CD4-positive, alpha-beta memory T cell (primary cell): ENCODE results near the gene CPNE1. TPM values are rescaled to one million over a fixed set of nuclear protein-coding genes. Genes with fewer than 3 reads are reported as not detected.
"Not testable (repeated sequence)": the region's sequence is repeated elsewhere in the genome, so short reads cannot be mapped to it uniquely, and the experiment has no call there.

Source experiments
- CTCF ChIA-PET: fragments of 350-600 bp; sonication (Branson Sonifier 250); formaldehyde crosslinking; loops from one replicate; lab custom pipeline; 2021; ENCODE audit warnings: inconsistent platforms; ENCODE audit not compliant: partially characterized antibody; lab: Charles Lee
- POLR2A ChIA-PET: fragments of 350-600 bp; sonication (Branson Sonifier 250); formaldehyde crosslinking; loops from one replicate; lab custom pipeline; 2021; ENCODE audit not compliant: partially characterized antibody; lab: Charles Lee
- DNase-seq, 5 donors: peaks; one replicate each; pipeline versions ENCODE4 v3.0.0 to v3.0.0-alpha.2; 2020 to 2022; ENCODE audit warnings: mixed read lengths in 1 of 5
- H3K27ac ChIP-seq: one replicate; pipeline ENCODE4 v1.7.0; 2013; ENCODE audit warnings: low read depth, low read length
- H3K27me3 ChIP-seq: 2 replicates; pipeline ENCODE4 v1.7.0; 2013; ENCODE audit warnings: mild to moderate bottlenecking, low read length, moderate library complexity; ENCODE audit not compliant: insufficient read depth
- H3K36me3 ChIP-seq: 2 replicates; pipeline ENCODE4 v1.7.0; 2013; ENCODE audit warnings: mild to moderate bottlenecking, low read length, moderate library complexity; ENCODE audit not compliant: insufficient read depth
- H3K4me1 ChIP-seq: 2 replicates; pipeline ENCODE4 v1.7.0; 2013; ENCODE audit warnings: mild to moderate bottlenecking, low read length, moderate library complexity; ENCODE audit not compliant: insufficient read depth
- H3K4me3 ChIP-seq, 2 donors: one replicate each; pipeline ENCODE4 v1.7.0; 2013; ENCODE audit warnings: low read length in 2 of 2, mild to moderate bottlenecking in 1 of 2
- H3K9me3 ChIP-seq, 2 donors: one replicate each; pipeline ENCODE4 v1.7.0; 2013; ENCODE audit warnings: low read length in 2 of 2, control low read depth in 1 of 2; ENCODE audit not compliant: control insufficient read depth in 1 of 2
- H3K27ac Mint-ChIP-seq, 7 donors: one replicate each; pipeline ENCODE4 v1.8.0; 2020 to 2021; ENCODE audit warnings: mixed read lengths in 7 of 7, mild to moderate bottlenecking in 6 of 7, inconsistent platforms in 3 of 7, moderate library complexity in 3 of 7
- H3K27me3 Mint-ChIP-seq, 2 donors: one replicate each; pipeline ENCODE4 v1.8.0; 2020 to 2021; ENCODE audit warnings: mixed read lengths in 2 of 2
- H3K36me3 Mint-ChIP-seq, 2 donors: one replicate each; pipeline ENCODE4 v1.8.0; 2020 to 2021; ENCODE audit warnings: mixed read lengths in 2 of 2, inconsistent platforms in 1 of 2, mild to moderate bottlenecking in 1 of 2
- H3K4me1 Mint-ChIP-seq, 4 donors: one replicate each; pipeline ENCODE4 v1.8.0; 2020 to 2021; ENCODE audit warnings: mixed read lengths in 4 of 4, mild to moderate bottlenecking in 1 of 4
- H3K4me3 Mint-ChIP-seq, 8 donors: one replicate each; pipeline ENCODE4 v1.8.0; 2020 to 2021; ENCODE audit warnings: mixed read lengths in 8 of 8, mild to moderate bottlenecking in 7 of 8, moderate library complexity in 6 of 8, inconsistent platforms in 3 of 8
- H3K9me3 Mint-ChIP-seq, 8 donors: one replicate each; pipeline ENCODE4 v1.8.0; 2020 to 2021; ENCODE audit warnings: mixed read lengths in 8 of 8, mild to moderate bottlenecking in 5 of 8, inconsistent platforms in 3 of 8, moderate library complexity in 1 of 8
- intact Hi-C: fragments of 100-400 bp; cut with micrococcal nuclease; formaldehyde crosslinking; loops from one replicate; pipeline ENCODE4 v1.15.1; 2023
- polyA plus RNA-seq, 2 donors: library from polyadenylated mRNA; unstranded; fragments of 300-500 nt; fragmentation: Illumina TruSeq; gene quantifications; one replicate each; pipeline ENCODE4 v1.2.3, GENCODE V29; 2021
- total RNA-seq, 2 experiments: library from RNA; stranded (reverse); gene quantifications; one replicate each; pipeline ENCODE4 v1.2.3, GENCODE V29; 2021

CPNE1 gene
- total RNA-seq (100 to 1,000 TPM; 316 to 353 TPM), polyA plus RNA-seq (100 to 1,000 TPM; 305 to 343 TPM)

DNA sequence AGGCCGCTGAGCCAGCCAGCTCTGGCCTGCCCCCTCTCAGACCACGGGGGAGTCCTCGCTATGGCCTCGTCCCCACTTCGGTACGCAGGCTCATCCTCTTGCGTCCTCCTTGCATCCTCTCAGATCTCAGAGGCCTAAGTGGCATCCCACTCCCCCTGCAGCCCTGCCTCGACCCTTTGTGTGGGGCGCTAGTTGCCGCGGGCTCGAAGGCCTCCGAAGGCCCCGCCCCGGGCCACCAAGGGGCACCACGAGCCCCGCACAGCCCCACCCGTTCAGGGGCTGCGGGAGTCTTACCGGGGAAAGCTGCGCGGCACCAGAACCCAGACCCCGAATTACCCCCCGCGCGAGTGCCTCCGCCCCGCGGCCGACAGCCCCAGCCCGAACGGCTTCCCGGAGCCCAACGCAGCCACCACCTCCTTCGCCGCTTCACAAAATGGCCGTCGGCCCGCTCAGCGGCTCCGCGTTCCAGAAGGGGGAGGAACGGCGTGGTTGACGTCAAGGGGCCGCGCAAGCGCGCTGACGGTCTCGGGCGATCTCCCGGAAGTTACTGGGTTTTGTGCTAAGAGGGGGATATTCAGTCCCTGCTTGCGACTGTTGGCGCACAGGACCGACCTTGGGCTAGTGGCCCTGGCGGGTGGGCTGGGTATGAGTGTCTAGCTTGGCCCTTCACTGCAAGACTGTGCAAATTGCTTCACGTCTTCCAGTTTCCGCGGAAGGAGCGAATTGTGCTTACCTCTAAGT is at the start of gene CPNE1, which contains the start of gene RBM12:
CPNE1 (minus strand) TSS at position 435 of the 741 bp plus-strand sequence. CDS start 31,977 bp downstream, outside the sequence.
RBM12 (minus strand) TSS at position 435 of the 741 bp plus-strand sequence. CDS start 9,578 bp downstream, outside the sequence.
- Mint-ChIP-seq H3K27me3 (no peaks in the 10 kb centered on the region), H3K36me3 (peaks cover 13 to 22% of the 10 kb centered on the region in 2 donors), H3K4me3 (peak within 1 kb of the TSS; percentile 88 to 98 (median 97)), H3K4me1 (peaks cover 0 to 51% (median 36%) of the 10 kb centered on the region in 4 donors), H3K9me3 (no peaks in the 10 kb centered on the region), H3K27ac (peak within 1 kb of the TSS; percentile 95 to 100 (median 99))
- Histone ChIP-seq H3K27me3 (no peaks in the 10 kb centered on the region), H3K36me3 (peaks cover 10% of the 10 kb centered on the region), H3K4me3 (peak within 1 kb of the TSS; percentile 98 to 99), H3K4me1 (peaks cover 50% of the 10 kb centered on the region), H3K9me3 (no peaks in the 10 kb centered on the region), H3K27ac (peak within 1 kb of the TSS; percentile 99)
- POLR2A ChIA-PET: interaction anchor here (0.7 to 4.5 kb wide), 33 partner anchors 9 to 518 kb away, joined by 3 to 106 read pairs (median 5); partner anchors contain the start of genes CEP250, EDEM2, ERGIC3 and NFS1
- CTCF ChIA-PET: interaction anchor here (0.7 to 3.1 kb wide), 4 partner anchors 45 to 290 kb away, joined by 3 to 22 read pairs (median 7); partner anchors contain the start of gene SCAND1
- intact Hi-C loops: loop anchor here (1.0 to 5.0 kb wide), 5 partner anchors 35 to 288 kb away; partner anchors contain the start of genes NFS1, RBM39, ROMO1 and SCAND1
- peak; percentile 94 to 95 (median 95) for DNase-seq

DNA sequence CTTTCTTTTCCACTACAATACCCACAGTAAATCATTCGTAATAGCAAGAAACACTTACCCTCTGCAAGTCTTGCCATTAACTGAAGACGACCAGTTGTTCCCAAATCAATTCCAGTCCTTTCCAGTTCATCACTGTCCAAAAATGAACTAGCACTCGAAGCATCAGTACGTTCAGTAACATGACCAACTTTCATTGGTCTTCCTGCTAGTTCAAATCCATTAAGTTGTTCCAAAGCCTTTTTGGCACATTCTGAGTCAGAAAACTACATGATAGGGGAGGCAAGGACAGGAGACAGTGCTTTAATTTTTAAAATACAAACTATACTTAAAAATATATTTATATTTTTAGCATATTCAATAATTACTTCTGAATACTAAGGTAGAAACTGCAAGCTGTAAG is 49.4 kb upstream of the CPNE1 start:
- ChIA-PET POLR2A (interaction anchor here (0.8 to 6.8 kb wide), 5 partner anchors 15 to 28 kb away, joined by 3 to 29 read pairs (median 9); partner anchors contain the start of genes NFS1, RBM39 and ROMO1), CTCF (interaction anchor here (1.0 to 1.2 kb wide), 2 partner anchors 17 to 113 kb away, joined by 3 read pairs; no protein-coding TSS in a partner anchor)
- no peak overlapping the region for H3K27ac ChIP-seq
- Mint-ChIP-seq H3K9me3 (no peaks in the 10 kb centered on the region), H3K27ac (peak overlapping the region in 3 of 7 donors; percentile 13 to 80 (median 18)), H3K4me1 (peaks cover 35 to 72% (median 53%) of the 10 kb centered on the region in 4 donors), H3K27me3 (no peaks in the 10 kb centered on the region), H3K36me3 (peaks cover 57 to 79% of the 10 kb centered on the region in 2 donors), H3K4me3 (no peak overlapping the region)
- H3K27me3 ChIP-seq: no peaks in the 10 kb centered on the region
- no peaks in the 10 kb centered on the region for H3K9me3 ChIP-seq
- no peak overlapping the region for H3K4me3 ChIP-seq
- peaks cover 70% of the 10 kb centered on the region for H3K4me1 ChIP-seq
- no peak for DNase-seq
- intact Hi-C loops: loop anchor here (2.0 kb wide), 1 partner anchor 17 kb away; no protein-coding TSS in a partner anchor
- H3K36me3 ChIP-seq: peaks cover 92% of the 10 kb centered on the region

DNA sequence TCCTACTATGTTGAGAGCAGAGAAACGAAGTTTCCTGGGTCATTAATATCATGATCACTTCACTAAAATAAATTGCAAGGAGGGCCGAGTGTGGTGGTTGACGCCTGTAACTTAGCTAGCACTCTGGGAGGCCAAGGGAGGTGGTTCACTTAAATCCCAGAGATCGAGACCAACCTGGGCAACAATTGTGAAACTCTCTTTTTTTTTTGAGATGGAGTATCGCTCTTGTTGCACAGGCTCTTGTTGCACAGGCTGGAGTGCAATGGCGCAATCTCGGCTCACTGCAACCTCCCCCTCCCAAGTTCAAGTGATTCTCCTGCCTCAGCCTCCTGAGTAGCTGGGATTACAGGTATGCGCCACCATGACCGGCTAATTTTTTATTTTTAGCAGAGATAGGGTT is 48.4 kb upstream of the CPNE1 start:
- H3K27me3 ChIP-seq, H3K9me3 ChIP-seq, CTCF ChIA-PET, H3K9me3 Mint-ChIP-seq, DNase-seq, H3K27me3 Mint-ChIP-seq, intact Hi-C loops, H3K27ac ChIP-seq, H3K4me3 ChIP-seq: not testable (repeated sequence)
- peak overlapping the region in 3 of 8 donors; percentile 29 to 54 (median 39) for H3K4me3 Mint-ChIP-seq
- peaks cover 34 to 76% (median 53%) of the 10 kb centered on the region in 4 donors for H3K4me1 Mint-ChIP-seq
- peak overlapping the region in 5 of 7 donors; percentile 10 to 66 (median 36) for H3K27ac Mint-ChIP-seq
- Histone ChIP-seq H3K36me3 (peaks cover 88% of the 10 kb centered on the region), H3K4me1 (peaks cover 65% of the 10 kb centered on the region)
- H3K36me3 Mint-ChIP-seq: peaks cover 58 to 82% of the 10 kb centered on the region in 2 donors
- POLR2A ChIA-PET: interaction anchor here (0.9 to 6.8 kb wide), 4 partner anchors 14 to 31 kb away, joined by 3 to 29 read pairs (median 7); partner anchors contain the start of genes NFS1, RBM39 and ROMO1

DNA sequence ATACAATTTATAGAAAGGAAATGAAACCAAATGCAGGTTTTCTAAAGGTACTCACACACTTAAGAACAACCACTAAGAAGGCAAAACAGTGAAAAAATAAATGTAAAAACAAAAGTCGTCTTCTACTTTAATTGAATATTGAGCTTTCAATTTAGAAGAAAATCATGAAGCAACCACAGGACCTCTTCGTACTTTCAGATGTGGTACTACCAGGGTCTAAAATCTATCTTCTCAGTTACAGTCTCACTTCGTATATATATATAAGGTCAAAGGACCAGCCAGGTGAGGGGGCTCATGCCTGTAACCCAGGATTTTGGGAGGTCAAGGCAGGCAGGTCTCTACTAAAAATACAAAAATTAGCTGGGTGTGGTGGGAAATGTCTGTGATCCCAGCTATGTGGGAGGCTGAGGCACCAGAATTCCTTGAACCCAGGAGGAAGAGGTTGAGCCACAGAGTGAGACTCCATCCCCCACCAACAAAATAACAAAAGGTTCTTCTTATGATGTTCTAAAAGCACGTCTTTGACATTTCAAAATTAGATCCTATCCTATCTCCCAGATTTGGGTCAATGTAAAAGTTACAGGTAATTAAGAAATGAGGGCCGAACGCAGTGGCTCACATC is 47.0 kb upstream of the CPNE1 start:
- no peaks in the 10 kb centered on the region for H3K9me3 Mint-ChIP-seq
- H3K27me3 Mint-ChIP-seq: no peaks in the 10 kb centered on the region
- H3K4me3 Mint-ChIP-seq: peak overlapping the region; percentile 52 to 75 (median 60)
- Histone ChIP-seq H3K9me3 (no peaks in the 10 kb centered on the region), H3K27me3 (no peaks in the 10 kb centered on the region), H3K4me3 (no peak overlapping the region), H3K36me3 (peaks cover 75% of the 10 kb centered on the region), H3K27ac (peak overlapping the region; percentile 22), H3K4me1 (peaks cover 65% of the 10 kb centered on the region)
- intact Hi-C loops: no loop called here
- CTCF ChIA-PET: interaction anchor here (1.2 kb wide), 1 partner anchor 111 kb away, joined by 6 read pairs; no protein-coding TSS in a partner anchor
- peaks cover 50 to 81% of the 10 kb centered on the region in 2 donors for H3K36me3 Mint-ChIP-seq
- POLR2A ChIA-PET: interaction anchor here (0.6 to 6.8 kb wide), 7 partner anchors 10 to 137 kb away, joined by 3 to 29 read pairs (median 5); partner anchors contain the start of genes NFS1, RBM39 and ROMO1
- H3K4me1 Mint-ChIP-seq: peaks cover 33 to 75% (median 47%) of the 10 kb centered on the region in 4 donors
- no peak for DNase-seq
- peak overlapping the region; percentile 48 to 87 (median 85) for H3K27ac Mint-ChIP-seq

DNA sequence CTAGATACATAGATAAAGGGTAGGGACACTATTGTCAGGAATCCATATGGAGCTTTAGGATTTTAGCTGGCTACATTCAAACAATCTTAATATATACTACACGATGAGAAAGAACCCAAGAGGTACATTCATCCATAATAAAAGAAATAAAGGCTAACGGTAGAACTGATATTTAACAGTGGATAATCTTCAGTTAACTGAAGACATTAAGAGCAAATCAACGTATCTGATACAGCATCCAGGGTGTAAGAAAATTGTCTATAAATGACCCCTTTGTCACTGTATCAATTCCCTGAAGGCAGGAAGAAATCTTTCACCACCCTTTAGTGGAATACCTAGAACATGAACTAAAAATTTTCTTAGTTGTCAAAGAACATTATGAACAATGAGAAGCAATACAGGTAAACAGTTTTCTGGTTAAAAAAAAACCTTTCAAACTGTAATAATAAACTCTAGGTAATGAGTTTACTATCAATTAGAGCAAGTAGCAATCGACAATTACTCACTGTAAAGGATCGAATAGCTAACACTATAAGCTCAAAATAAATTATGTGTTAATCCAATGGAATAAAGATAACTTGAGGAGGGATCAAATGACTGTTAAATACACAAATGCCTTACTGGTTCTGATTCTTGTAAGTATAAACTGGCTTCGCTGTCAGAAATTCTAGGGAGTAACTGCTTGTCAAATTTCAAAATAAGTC is 46.3 kb upstream of the CPNE1 start:
- Mint-ChIP-seq H3K4me1 (peaks cover 33 to 69% (median 46%) of the 10 kb centered on the region in 4 donors), H3K27me3 (no peaks in the 10 kb centered on the region), H3K4me3 (peak overlapping the region in 7 of 8 donors; percentile 54 to 75 (median 62)), H3K9me3 (no peaks in the 10 kb centered on the region), H3K36me3 (peaks cover 49 to 81% of the 10 kb centered on the region in 2 donors), H3K27ac (peak overlapping the region; percentile 48 to 87 (median 78))
- ChIA-PET POLR2A (interaction anchor here (1.2 to 6.8 kb wide), 7 partner anchors 8 to 61 kb away, joined by 4 to 29 read pairs (median 7); partner anchors contain the start of genes NFS1, RBM39 and ROMO1), CTCF (interaction anchor here (0.7 to 1.2 kb wide), 2 partner anchors 9 to 110 kb away, joined by 3 to 6 read pairs; no protein-coding TSS in a partner anchor)
- no peak overlapping the region for H3K27ac ChIP-seq
- no peak for DNase-seq
- peaks cover 60% of the 10 kb centered on the region for H3K4me1 ChIP-seq
- H3K36me3 ChIP-seq: peaks cover 74% of the 10 kb centered on the region
- H3K27me3 ChIP-seq: no peaks in the 10 kb centered on the region
- intact Hi-C loops: no loop called here
- H3K9me3 ChIP-seq: no peaks in the 10 kb centered on the region
- no peak overlapping the region for H3K4me3 ChIP-seq

DNA sequence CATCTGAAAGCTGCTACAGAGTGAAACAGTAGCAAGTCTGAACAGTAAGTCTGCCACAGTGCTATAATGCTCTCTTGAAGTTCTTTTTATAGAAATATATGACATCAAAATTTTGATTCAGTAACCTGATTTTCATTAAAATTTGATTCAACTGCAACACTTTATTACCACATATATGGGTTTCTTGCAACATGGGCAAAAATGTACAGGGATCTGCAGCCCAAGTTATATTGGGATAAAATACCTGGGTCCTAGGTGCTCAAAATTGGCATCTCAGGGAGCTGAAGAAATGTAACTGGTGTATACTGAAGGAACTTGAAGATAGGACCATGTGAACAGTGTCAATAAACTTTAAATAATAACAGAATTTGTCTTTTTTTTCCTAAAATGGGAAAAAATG is 45.3 kb upstream of the CPNE1 start:
- ChIA-PET POLR2A (interaction anchor here (0.5 to 6.8 kb wide), 7 partner anchors 8 to 88 kb away, joined by 3 to 29 read pairs (median 4); partner anchors contain the start of genes NFS1, RBM39 and ROMO1), CTCF (interaction anchor here (0.7 kb wide), 1 partner anchor 10 kb away, joined by 3 read pairs; no protein-coding TSS in a partner anchor)
- peaks cover 26 to 61% (median 39%) of the 10 kb centered on the region in 4 donors for H3K4me1 Mint-ChIP-seq
- no peaks in the 10 kb centered on the region for H3K27me3 Mint-ChIP-seq
- no peaks in the 10 kb centered on the region for H3K9me3 Mint-ChIP-seq
- DNase-seq: no peak
- peak overlapping the region in 1 of 8 donors; percentile 16 for H3K4me3 Mint-ChIP-seq
- H3K4me3 ChIP-seq: no peak overlapping the region
- intact Hi-C loops: no loop called here
- no peaks in the 10 kb centered on the region for H3K27me3 ChIP-seq
- H3K4me1 ChIP-seq: peaks cover 52% of the 10 kb centered on the region
- peak overlapping the region in 1 of 7 donors; percentile 78 for H3K27ac Mint-ChIP-seq
- no peak overlapping the region for H3K27ac ChIP-seq
- no peaks in the 10 kb centered on the region for H3K9me3 ChIP-seq
- peaks cover 50 to 82% of the 10 kb centered on the region in 2 donors for H3K36me3 Mint-ChIP-seq
- peaks cover 74% of the 10 kb centered on the region for H3K36me3 ChIP-seq
